ENCODE data around the gene FN1. TPM values are rescaled to one million over a fixed set of nuclear protein-coding genes. Genes with fewer than 3 reads are reported as not detected.

FN1 gene
- total RNA-seq, 1 experiment from 2014 or later, result 133 TPM

- Mint-ChIP-seq H3K36me3 (ENCODE audit: insufficient read depth, unreplicated experiment) (peaks cover 10% of the 10 kb centered on the region), H3K27me3 (ENCODE audit: unreplicated experiment) (no peaks in the 10 kb centered on the region), H3K27ac (ENCODE audit: unreplicated experiment) (no peak overlapping the region), H3K9me3 (ENCODE audit: low read depth, unreplicated experiment) (no peaks in the 10 kb centered on the region), H3K4me1 (ENCODE audit: low read depth, unreplicated experiment) (no peaks in the 10 kb centered on the region), H3K4me3 (ENCODE audit: low read depth, unreplicated experiment) (no peak overlapping the region)
- no peak for DNase-seq
- no TSS peak for BruUV-seq (replicated peaks)
- no peak for TF ChIP-seq CTCF (IDR thresholded peaks at IDR 0.05; ENCODE audit: unreplicated experiment)
- CTCF ChIA-PET, result no interaction called here
- intact Hi-C loops (cut with micrococcal nuclease; ENCODE audit: unreplicated experiment), result no loop called here
These were observed 62.8 kb downstream of the FN1 start for GRCh38 chr2:215372968-215373649.

- intact Hi-C loops (cut with micrococcal nuclease; ENCODE audit: unreplicated experiment), result no loop called here
- CTCF ChIA-PET, result no interaction called here
- no peaks in the 10 kb centered on the region for H3K4me1 Mint-ChIP-seq (ENCODE audit: low read depth, unreplicated experiment)
- no peaks in the 10 kb centered on the region for H3K27me3 Mint-ChIP-seq (ENCODE audit: unreplicated experiment)
- H3K27ac Mint-ChIP-seq (ENCODE audit: unreplicated experiment), result peak overlapping the region; percentile 12
- H3K4me3 Mint-ChIP-seq (ENCODE audit: low read depth, unreplicated experiment), result no peak overlapping the region
- H3K9me3 Mint-ChIP-seq (ENCODE audit: low read depth, unreplicated experiment), result no peaks in the 10 kb centered on the region
- peaks cover 10% of the 10 kb centered on the region for H3K36me3 Mint-ChIP-seq (ENCODE audit: insufficient read depth, unreplicated experiment)
- no peak for DNase-seq
- no TSS peak for BruUV-seq (replicated peaks)
- TF ChIP-seq CTCF (IDR thresholded peaks at IDR 0.05; ENCODE audit: unreplicated experiment), result no peak
These were observed 63.7 kb downstream of the FN1 start for GRCh38 chr2:215371915-215372897.

GRCh38 chr2:215370112-215370965, 65.5 kb downstream of the FN1 start:
- no peaks in the 10 kb centered on the region for H3K9me3 Mint-ChIP-seq (ENCODE audit: low read depth, unreplicated experiment)
- TF ChIP-seq CTCF (IDR thresholded peaks at IDR 0.05; ENCODE audit: unreplicated experiment), result no peak
- H3K4me3 Mint-ChIP-seq (ENCODE audit: low read depth, unreplicated experiment), result no peak overlapping the region
- peaks cover 13% of the 10 kb centered on the region for H3K36me3 Mint-ChIP-seq (ENCODE audit: insufficient read depth, unreplicated experiment)
- H3K27me3 Mint-ChIP-seq (ENCODE audit: unreplicated experiment), result no peaks in the 10 kb centered on the region
- no TSS peak for BruUV-seq (replicated peaks)
- DNase-seq, result no peak
- intact Hi-C loops (cut with micrococcal nuclease; ENCODE audit: unreplicated experiment), result no loop called here
- no peaks in the 10 kb centered on the region for H3K4me1 Mint-ChIP-seq (ENCODE audit: low read depth, unreplicated experiment)
- no peak overlapping the region for H3K27ac Mint-ChIP-seq (ENCODE audit: unreplicated experiment)
- CTCF ChIA-PET, result no interaction called here

- intact Hi-C loops (cut with micrococcal nuclease; ENCODE audit: unreplicated experiment), result no loop called here
- Mint-ChIP-seq H3K27me3 (ENCODE audit: unreplicated experiment) (no peaks in the 10 kb centered on the region), H3K27ac (ENCODE audit: unreplicated experiment) (no peak overlapping the region), H3K9me3 (ENCODE audit: low read depth, unreplicated experiment) (no peaks in the 10 kb centered on the region), H3K36me3 (ENCODE audit: insufficient read depth, unreplicated experiment) (peaks cover 22% of the 10 kb centered on the region), H3K4me1 (ENCODE audit: low read depth, unreplicated experiment) (no peaks in the 10 kb centered on the region), H3K4me3 (ENCODE audit: low read depth, unreplicated experiment) (no peak overlapping the region)
- DNase-seq, result no peak
- no TSS peak for BruUV-seq (replicated peaks)
- no peak for TF ChIP-seq CTCF (IDR thresholded peaks at IDR 0.05; ENCODE audit: unreplicated experiment)
- CTCF ChIA-PET, result no interaction called here
These were observed 66.6 kb downstream of the FN1 start for GRCh38 chr2:215369181-215369760.
